ENCODE data around the gene CYTH3. TPM values are rescaled to one million over a fixed set of nuclear protein-coding genes. Genes with fewer than 3 reads are reported as not detected.

The CYTH3 gene
- total and polyA plus RNA-seq, 2 donors (not counting 3 experiments of a cell fraction or from before 2014, with no cell fraction given), result 8.6 to 11.2 TPM

- FAIRE-seq, result no peak
Measured at GRCh38 chr7:6198689-6199595, 73.5 kb downstream of the CYTH3 start.

More at GRCh38 chr7:6198689-6199595, 73.5 kb downstream of the CYTH3 start:
- no peak overlapping the region for H3K27ac ChIP-seq (ENCODE audit: insufficient read depth, low read depth, low read length)
- DNase-seq (ENCODE audit: low read depth, low spot score), result peak; percentile 7
- no TSS peak for BruUV-seq (replicated peaks)
- dilution Hi-C loops (cut with MboI; ENCODE audit: extremely low pct_ligation_motif_present, low sequenced_read_pairs) (no loop called here), intact Hi-C loops (cut with micrococcal nuclease) (no loop called here)
- H3K4me2 ChIP-seq (ENCODE audit: insufficient read depth, low read length), result no peak overlapping the region
- ChIA-PET POLR2A (interaction anchor here (0.5 kb wide), 1 partner anchor 8 kb away, joined by 4 read pairs; no protein-coding TSS in a partner anchor), CTCF (interaction anchor here (0.6 kb wide), 1 partner anchor 138 kb away, joined by 3 read pairs; no protein-coding TSS in a partner anchor)
- no peak overlapping the region for H2AFZ ChIP-seq (ENCODE audit: low read depth, low read length)
- no peaks in the 10 kb centered on the region for H3K9me1 ChIP-seq (replicated peaks; ENCODE audit: control insufficient read depth, extremely low read depth, insufficient read depth, low read length)
- H3K4me3 ChIP-seq (replicated peaks in 1 of 3; ENCODE audit: insufficient read depth in 1 of 3, low read depth in 1 of 3, low read length in 3 of 3), result no peak overlapping the region
- no peak overlapping the region for H3K9ac ChIP-seq (replicated peaks; ENCODE audit: extremely low read depth, insufficient read depth, low read length)
- H3K27me3 ChIP-seq (ENCODE audit: control insufficient read depth in 2 of 2, insufficient read depth in 2 of 2, low read length in 2 of 2), result no peaks in the 10 kb centered on the region
- H4K20me1 ChIP-seq (replicated peaks; ENCODE audit: control insufficient read depth, extremely low read depth, insufficient read depth, low read length), result no peaks in the 10 kb centered on the region
- no peaks in the 10 kb centered on the region for H3K36me3 ChIP-seq (ENCODE audit: control insufficient read depth in 2 of 2, extremely low read depth in 1 of 2, insufficient read depth in 2 of 2, low read length in 2 of 2)
- no peaks in the 10 kb centered on the region for H3K4me1 ChIP-seq (ENCODE audit: control insufficient read depth, extremely low read depth, insufficient read depth, low read length)
- no peaks in the 10 kb centered on the region for H3K79me2 ChIP-seq (ENCODE audit: control insufficient read depth, insufficient read depth, low read length)
- no peak for TF ChIP-seq POLR2A (IDR thresholded peaks at IDR 0.05; ENCODE audit: low read depth, low read length)
- TF ChIP-seq FOS (IDR thresholded peaks at IDR 0.05; ENCODE audit: borderline replicate concordance, insufficient read depth, low read length), result no peak
- no peak for TF ChIP-seq POLR2AphosphoS5 (IDR thresholded peaks at IDR 0.05; ENCODE audit: insufficient read depth, low read depth, low read length)
- TF ChIP-seq CTCF (IDR thresholded peaks at IDR 0.05; ENCODE audit: extremely low read depth in 1 of 2, insufficient read depth in 1 of 2, low read depth in 1 of 2, low read length in 2 of 2), result no peak
- TF ChIP-seq JUN (IDR thresholded peaks at IDR 0.05; ENCODE audit: borderline replicate concordance, insufficient read depth, insufficient read length, low read depth), result no peak
- TF ChIP-seq EZH2 (IDR thresholded peaks at IDR 0.05; ENCODE audit: borderline replicate concordance, low read depth, low read length, severe bottlenecking), result no peak
- no peaks in the 10 kb centered on the region for H3K9me3 ChIP-seq (replicated peaks; ENCODE audit: control insufficient read depth, insufficient read depth, low read length)

Data from endothelial cell of umbilical vein (primary cell).